ENCODE measurements around the gene RASA3. TPM values are rescaled to one million over a fixed set of nuclear protein-coding genes. Genes with fewer than 3 reads are reported as not detected.
A peak's percentile ranks its signal among the peaks of the same experiment; 100 is the strongest.

The RASA3 gene
- total RNA-seq, 1 donor from 2014 or later, result 29.9 TPM

DNA sequence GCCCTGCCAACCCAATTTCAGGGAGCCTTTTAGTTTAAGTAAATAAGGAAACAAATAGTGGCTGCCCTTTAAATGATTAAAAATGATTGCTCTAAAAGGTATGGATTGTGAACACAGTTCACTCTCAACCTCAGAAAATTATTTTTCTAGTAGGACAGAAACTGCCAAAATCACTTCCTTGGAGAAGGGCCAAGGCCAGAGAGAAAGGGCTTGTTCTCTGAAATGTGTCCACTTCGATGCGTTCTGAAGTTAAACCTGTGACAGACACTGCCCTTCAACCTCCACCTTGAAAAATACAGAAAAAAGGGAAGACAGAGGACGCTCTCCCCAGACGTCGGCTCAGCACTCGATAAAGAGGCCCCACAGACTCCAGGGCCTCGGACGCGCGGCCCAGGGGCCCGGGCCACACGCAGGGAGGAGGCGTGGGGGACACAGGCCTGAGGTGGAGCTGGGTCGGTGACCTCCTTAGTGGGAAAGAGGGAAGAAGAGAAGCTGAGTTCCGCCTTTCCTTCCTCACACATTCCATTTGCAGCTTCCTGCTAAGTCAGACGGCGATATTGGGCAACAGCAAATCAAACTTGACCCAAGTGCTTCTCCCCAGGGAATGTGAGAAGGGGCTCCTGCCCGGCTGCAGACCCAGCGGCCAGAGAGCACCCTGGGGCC lies 63.6 kb downstream of the RASA3 start:
- Mint-ChIP-seq H3K27ac (ENCODE audit: unreplicated experiment) (peak overlapping the region; percentile 79), H3K9me3 (ENCODE audit: low read depth) (no peaks in the 10 kb centered on the region), H3K36me3 (ENCODE audit: low read depth) (peaks cover 13% of the 10 kb centered on the region), H3K4me3 (ENCODE audit: unreplicated experiment) (no peak overlapping the region), H3K4me1 (ENCODE audit: low read depth) (peaks cover 73% of the 10 kb centered on the region), H3K27me3 (ENCODE audit: low read depth) (no peaks in the 10 kb centered on the region)
- peak; percentile 48 for DNase-seq (ENCODE audit: low spot score)
- TF ChIP-seq, protein P1, sequence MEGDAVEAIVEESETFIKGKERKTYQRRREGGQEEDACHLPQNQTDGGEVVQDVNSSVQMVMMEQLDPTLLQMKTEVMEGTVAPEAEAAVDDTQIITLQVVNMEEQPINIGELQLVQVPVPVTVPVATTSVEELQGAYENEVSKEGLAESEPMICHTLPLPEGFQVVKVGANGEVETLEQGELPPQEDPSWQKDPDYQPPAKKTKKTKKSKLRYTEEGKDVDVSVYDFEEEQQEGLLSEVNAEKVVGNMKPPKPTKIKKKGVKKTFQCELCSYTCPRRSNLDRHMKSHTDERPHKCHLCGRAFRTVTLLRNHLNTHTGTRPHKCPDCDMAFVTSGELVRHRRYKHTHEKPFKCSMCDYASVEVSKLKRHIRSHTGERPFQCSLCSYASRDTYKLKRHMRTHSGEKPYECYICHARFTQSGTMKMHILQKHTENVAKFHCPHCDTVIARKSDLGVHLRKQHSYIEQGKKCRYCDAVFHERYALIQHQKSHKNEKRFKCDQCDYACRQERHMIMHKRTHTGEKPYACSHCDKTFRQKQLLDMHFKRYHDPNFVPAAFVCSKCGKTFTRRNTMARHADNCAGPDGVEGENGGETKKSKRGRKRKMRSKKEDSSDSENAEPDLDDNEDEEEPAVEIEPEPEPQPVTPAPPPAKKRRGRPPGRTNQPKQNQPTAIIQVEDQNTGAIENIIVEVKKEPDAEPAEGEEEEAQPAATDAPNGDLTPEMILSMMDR (IDR thresholded peaks at IDR 0.05), result no peak

DNA sequence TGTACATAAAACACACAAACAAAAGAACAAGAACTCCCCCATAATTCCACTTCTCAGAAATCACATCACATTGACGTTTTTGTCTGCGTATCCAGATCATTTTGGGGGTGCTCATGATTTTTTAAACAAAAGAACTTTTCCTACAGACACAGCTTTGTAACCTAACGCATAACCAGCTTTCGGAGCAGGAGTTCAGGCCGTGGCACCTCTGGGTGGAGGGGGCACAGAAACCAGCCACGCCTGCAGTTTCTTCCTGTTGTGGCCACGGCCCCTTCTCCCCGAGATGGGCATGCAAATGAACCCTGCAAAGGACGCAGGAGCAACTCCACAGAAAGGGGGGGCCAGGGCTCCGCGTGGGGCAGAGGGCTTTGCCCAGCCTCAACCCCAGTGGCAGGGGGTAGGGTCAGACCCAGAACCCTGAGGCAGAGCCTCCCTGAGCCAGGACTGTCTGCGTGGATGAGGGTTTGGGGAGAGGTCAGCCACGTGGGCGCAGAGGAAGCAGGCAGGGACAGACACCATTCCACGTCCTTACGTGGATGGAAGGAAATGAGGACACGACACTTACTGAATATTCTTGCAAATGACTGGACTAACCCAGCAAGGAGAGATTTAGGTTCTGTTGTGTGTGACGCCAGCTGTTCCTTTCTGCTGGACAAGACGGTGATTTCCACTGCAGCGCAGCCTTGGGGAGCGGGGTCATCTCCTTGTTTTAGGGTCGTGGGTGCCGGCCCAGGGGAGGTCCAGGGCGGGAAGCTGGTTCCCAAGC lies 64.4 kb downstream of the RASA3 start:
- DNase-seq (ENCODE audit: low spot score), result peak; percentile 68
- H3K9me3 Mint-ChIP-seq (ENCODE audit: low read depth), result no peaks in the 10 kb centered on the region
- H3K27me3 Mint-ChIP-seq (ENCODE audit: low read depth), result no peaks in the 10 kb centered on the region
- H3K27ac Mint-ChIP-seq (ENCODE audit: unreplicated experiment), result peak overlapping the region; percentile 81
- TF ChIP-seq, protein P1 (IDR thresholded peaks at IDR 0.05), result no peak
- peaks cover 10% of the 10 kb centered on the region for H3K36me3 Mint-ChIP-seq (ENCODE audit: low read depth)
- H3K4me3 Mint-ChIP-seq (ENCODE audit: unreplicated experiment), result no peak overlapping the region
- H3K4me1 Mint-ChIP-seq (ENCODE audit: low read depth), result peaks cover 74% of the 10 kb centered on the region

DNA sequence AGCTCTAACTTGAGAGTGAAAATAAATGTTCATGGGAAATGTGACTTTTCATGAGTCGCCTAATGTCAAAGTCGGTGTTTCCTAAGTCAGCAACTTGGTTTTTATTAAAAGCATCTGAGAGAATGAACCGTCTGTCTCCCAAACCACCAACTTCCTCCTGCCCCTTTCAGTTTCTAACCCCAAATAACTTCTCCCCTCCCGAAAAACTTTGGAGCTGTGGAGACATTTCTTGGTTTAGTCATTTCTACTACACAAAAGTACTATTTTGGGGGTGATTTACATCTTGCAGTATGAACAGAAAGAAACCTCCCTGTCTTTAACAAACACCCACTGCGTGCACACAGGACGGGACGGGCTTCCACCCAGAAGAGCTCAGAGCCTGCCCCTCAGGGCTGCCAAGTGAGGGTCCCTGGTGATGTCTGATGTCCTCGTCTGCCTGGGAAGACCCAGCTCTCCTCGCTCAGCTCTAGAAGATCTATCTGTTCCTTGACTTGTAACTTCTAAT lies 65.0 kb downstream of the RASA3 start:
- Mint-ChIP-seq H3K27ac (ENCODE audit: unreplicated experiment) (peak overlapping the region; percentile 81), H3K4me1 (ENCODE audit: low read depth) (peaks cover 78% of the 10 kb centered on the region), H3K4me3 (ENCODE audit: unreplicated experiment) (peak overlapping the region; percentile 0), H3K36me3 (ENCODE audit: low read depth) (peaks cover 4% of the 10 kb centered on the region), H3K27me3 (ENCODE audit: low read depth) (no peaks in the 10 kb centered on the region), H3K9me3 (ENCODE audit: low read depth) (no peaks in the 10 kb centered on the region)
- TF ChIP-seq, protein P1 (IDR thresholded peaks at IDR 0.05), result no peak
- DNase-seq (ENCODE audit: low spot score), result peak; percentile 60

DNA sequence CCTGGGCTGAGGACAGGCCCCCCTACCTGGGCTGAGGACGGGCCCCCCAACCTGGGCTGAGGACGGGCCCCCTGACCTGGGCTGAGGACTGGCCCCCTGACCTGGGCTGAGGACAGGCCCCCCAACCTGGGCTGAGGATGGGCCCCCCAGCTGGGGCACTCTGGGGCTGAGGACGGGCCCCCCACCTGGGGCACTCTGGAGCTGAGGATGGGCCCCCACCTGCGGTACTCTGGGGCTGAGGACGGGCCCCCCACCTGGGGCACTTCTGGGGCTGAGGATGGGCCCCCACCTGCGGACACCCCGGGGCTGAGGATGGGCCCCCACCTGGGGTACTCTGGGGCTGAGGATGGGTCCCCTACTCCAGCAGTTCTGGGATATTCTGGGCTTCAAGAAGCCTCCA lies 65.5 kb downstream of the RASA3 start:
- Mint-ChIP-seq H3K36me3 (ENCODE audit: low read depth) (peaks cover 4% of the 10 kb centered on the region), H3K4me1 (ENCODE audit: low read depth) (peaks cover 78% of the 10 kb centered on the region)

More for the DNA sequence above, 65.5 kb downstream of the RASA3 start:
- DNase-seq (ENCODE audit: low spot score), result peak; percentile 61
- Mint-ChIP-seq H3K4me3 (ENCODE audit: unreplicated experiment) (no peak overlapping the region), H3K27me3 (ENCODE audit: low read depth) (no peaks in the 10 kb centered on the region), H3K27ac (ENCODE audit: unreplicated experiment) (peak overlapping the region; percentile 81), H3K9me3 (ENCODE audit: low read depth) (no peaks in the 10 kb centered on the region)
- TF ChIP-seq, protein P1 (IDR thresholded peaks at IDR 0.05), result no peak

Measured in chondrocyte (in vitro differentiated cells).